HepG2 (cell line): Measurements from ENCODE around the gene ABHD1. TPM values are rescaled to one million over a fixed set of nuclear protein-coding genes. Genes with fewer than 3 reads are reported as not detected.

Experiments
- ARID2 ChIP-seq: sonication (generic); formaldehyde crosslinking; IDR thresholded peaks from 2 replicates; pipeline ENCODE4 v1.8.1; 2022; ENCODE audit warnings: mild to moderate bottlenecking, missing genetic modification reagents, borderline replicate concordance
- CAMTA2 ChIP-seq: sonication (generic); formaldehyde crosslinking; IDR thresholded peaks from 2 replicates; pipeline ENCODE4 v1.4.0; 2020; ENCODE audit warnings: mild to moderate bottlenecking, missing genetic modification reagents, borderline replicate concordance
- CCDC6 ChIP-seq: sonication (generic); formaldehyde crosslinking; IDR thresholded peaks from 2 replicates; pipeline ENCODE4 v1.8.1; 2022; ENCODE audit warnings: mild to moderate bottlenecking, missing genetic modification reagents, moderate library complexity
- EED ChIP-seq: sonication (generic); formaldehyde crosslinking; IDR thresholded peaks from 2 replicates; pipeline ENCODE4 v1.5.0; 2020; ENCODE audit warnings: mild to moderate bottlenecking, missing genetic modification reagents
- GATAD2A ChIP-seq: IDR thresholded peaks from 2 replicates; pipeline ENCODE4 v1.6.1; 2016
- GZF1 ChIP-seq: sonication (generic); formaldehyde crosslinking; IDR thresholded peaks from 2 replicates; pipeline ENCODE4 v1.5.1; 2020; ENCODE audit warnings: mild to moderate bottlenecking, missing genetic modification reagents
- HNF4A ChIP-seq: sonication (generic); formaldehyde crosslinking; IDR thresholded peaks from 2 replicates; pipeline ENCODE4 v1.4.0; 2020; ENCODE audit warnings: missing genetic modification reagents
- IKZF1 ChIP-seq: fragments of 450-650 bp; IDR thresholded peaks from 2 replicates; pipeline ENCODE4 v1.7.1; 2016
- JUN ChIP-seq: sonication (generic); formaldehyde crosslinking; IDR thresholded peaks from 2 replicates; pipeline ENCODE4 v1.4.0; 2020; ENCODE audit warnings: mild to moderate bottlenecking, missing genetic modification reagents
- NFE2 ChIP-seq: sonication (generic); formaldehyde crosslinking; IDR thresholded peaks from 2 replicates; pipeline ENCODE4 v1.4.0; 2020; ENCODE audit warnings: missing genetic modification reagents
- NFKB2 ChIP-seq: sonication (generic); formaldehyde crosslinking; IDR thresholded peaks from 2 replicates; pipeline ENCODE4 v1.4.0; 2020; ENCODE audit warnings: missing genetic modification reagents, borderline replicate concordance
- NONO ChIP-seq, 2 experiments: fragments of 450-650 bp in 1 of 2; sonication (generic) in 1 of 2; formaldehyde crosslinking in 1 of 2; IDR thresholded peaks in 1 of 2; conservative IDR thresholded peaks in 1 of 2; 2 replicates each; pipeline versions ENCODE4 v1.6.1 to v1.8.0; 2017 to 2022; ENCODE audit warnings: mild to moderate bottlenecking in 1 of 2, missing genetic modification reagents in 1 of 2, moderate library complexity in 1 of 2
- POLR2G ChIP-seq: fragments of 200-400 bp; formaldehyde crosslinking; IDR thresholded peaks from 2 replicates; pipeline ENCODE4 v1.6.1; 2018; ENCODE audit warnings: mild to moderate bottlenecking, low read depth, low read length, moderate library complexity
- RBM22 ChIP-seq: fragments of 200-400 bp; formaldehyde crosslinking; optimal IDR thresholded peaks from 2 replicates; pipeline ENCODE3; 2017; ENCODE audit warnings: mild to moderate bottlenecking, low read length, moderate library complexity
- SNRNP70 ChIP-seq: fragments of 200-400 bp; formaldehyde crosslinking; IDR thresholded peaks from 2 replicates; pipeline ENCODE4 v1.6.1; 2017; ENCODE audit warnings: mild to moderate bottlenecking, low read depth, low read length, moderate library complexity
- SOX13 ChIP-seq, 3 experiments: fragments of 450-650 bp in 1 of 3; sonication (generic) in 1 of 3; formaldehyde crosslinking in 1 of 3; IDR thresholded peaks in 2 of 3; conservative IDR thresholded peaks in 1 of 3; 2 replicates each; pipeline versions ENCODE4 v1.5.0 to v1.6.1; 2016 to 2020; ENCODE audit warnings: antibody characterized with exemption in 1 of 3, mild to moderate bottlenecking in 1 of 3, missing compliant biosample characterization in 1 of 3, missing genetic modification reagents in 1 of 3, moderate library complexity in 1 of 3
- SPEN ChIP-seq: sonication (generic); formaldehyde crosslinking; IDR thresholded peaks from 2 replicates; pipeline ENCODE4 v1.5.1; 2020; ENCODE audit warnings: low read depth, mild to moderate bottlenecking, missing genetic modification reagents
- TP53 ChIP-seq: sonication (generic); formaldehyde crosslinking; conservative IDR thresholded peaks from 2 replicates; pipeline ENCODE4 v1.4.0; 2020; ENCODE audit warnings: missing genetic modification reagents
- ZBTB38 ChIP-seq: sonication (generic); formaldehyde crosslinking; IDR thresholded peaks from 2 replicates; pipeline ENCODE4 v1.5.1; 2020; ENCODE audit warnings: mild to moderate bottlenecking, missing genetic modification reagents
- ZFP36L2 ChIP-seq: sonication (generic); formaldehyde crosslinking; IDR thresholded peaks from 2 replicates; pipeline ENCODE4 v1.4.0; 2020; ENCODE audit warnings: missing genetic modification reagents
- ZNF17 ChIP-seq: sonication (generic); formaldehyde crosslinking; IDR thresholded peaks from 2 replicates; pipeline ENCODE4 v1.5.0; 2020; ENCODE audit warnings: mild to moderate bottlenecking, missing genetic modification reagents
- ZNF230 ChIP-seq: sonication (generic); formaldehyde crosslinking; IDR thresholded peaks from 2 replicates; pipeline ENCODE4 v1.4.0; 2020; ENCODE audit warnings: mild to moderate bottlenecking, missing genetic modification reagents
- ZNF274 ChIP-seq: sonication (generic); formaldehyde crosslinking; IDR thresholded peaks from 2 replicates; pipeline ENCODE4 v1.5.1; 2020; ENCODE audit warnings: mild to moderate bottlenecking, missing genetic modification reagents
- ZNF329 ChIP-seq: sonication (generic); formaldehyde crosslinking; IDR thresholded peaks from 2 replicates; pipeline ENCODE4 v1.9.0; 2021; ENCODE audit warnings: low read depth, mild to moderate bottlenecking, missing genetic modification reagents
- ZNF460 ChIP-seq: sonication (generic); formaldehyde crosslinking; IDR thresholded peaks from 2 replicates; pipeline ENCODE4 v1.5.1; 2020; ENCODE audit warnings: missing genetic modification reagents, mild to moderate bottlenecking, borderline replicate concordance
- ZNF766 ChIP-seq: sonication (generic); formaldehyde crosslinking; IDR thresholded peaks from 2 replicates; pipeline ENCODE4 v1.5.0; 2020; ENCODE audit warnings: missing genetic modification reagents, borderline replicate concordance
- ZNF775 ChIP-seq: sonication (generic); formaldehyde crosslinking; IDR thresholded peaks from 2 replicates; pipeline ENCODE4 v1.4.0; 2020; ENCODE audit warnings: missing genetic modification reagents, mild to moderate bottlenecking, moderate library complexity, borderline replicate concordance
- ZNF878 ChIP-seq: sonication (generic); formaldehyde crosslinking; IDR thresholded peaks from 2 replicates; pipeline ENCODE4 v1.8.1; 2023; ENCODE audit warnings: mild to moderate bottlenecking, missing genetic modification reagents, moderate library complexity
- polyA plus RNA-seq, 8 experiments: library from polyadenylated mRNA; depleted of rRNA in 3 of 8; stranded (reverse) in 7 of 8; unstranded in 1 of 8; fragments of >200 nt; fragmentation: Illumina TruSeq in 4 of 8; extraction: Trizol in 4 of 8; gene quantifications; 2 replicates each; pipeline versions ENCODE4 v1.2.1 to v1.2.3, GENCODE V29; 2011 to 2016; ENCODE audit warnings: low read depth in 4 of 8, missing spikeins in 1 of 8, mixed read lengths in 1 of 8; ENCODE audit not compliant: insufficient read depth in 1 of 8
- total RNA-seq, 5 experiments: library from RNA; depleted of rRNA; stranded (reverse); fragments of >200 nt; fragmentation: Illumina TruSeq; extraction: Trizol; gene quantifications; 2 replicates each; pipeline ENCODE4 v1.2.3, GENCODE V29; 2016; ENCODE audit warnings: low read depth in 1 of 5
- TF ChIP-seq, protein P1 (sequence below): sonication (generic); formaldehyde crosslinking; IDR thresholded peaks from 2 replicates; pipeline ENCODE4 v1.4.0; 2020; ENCODE audit warnings: missing genetic modification reagents
- TF ChIP-seq, protein P2 (sequence below): sonication (generic); formaldehyde crosslinking; IDR thresholded peaks from 2 replicates; pipeline ENCODE4 v1.4.0; 2020; ENCODE audit warnings: missing genetic modification reagents

ABHD1 gene
- total and polyA plus RNA-seq, 2 of the 13 experiments (the other 11 are each of a cell fraction or from before 2014, with no cell fraction given): 0.04 to 0.81 TPM

DNA sequence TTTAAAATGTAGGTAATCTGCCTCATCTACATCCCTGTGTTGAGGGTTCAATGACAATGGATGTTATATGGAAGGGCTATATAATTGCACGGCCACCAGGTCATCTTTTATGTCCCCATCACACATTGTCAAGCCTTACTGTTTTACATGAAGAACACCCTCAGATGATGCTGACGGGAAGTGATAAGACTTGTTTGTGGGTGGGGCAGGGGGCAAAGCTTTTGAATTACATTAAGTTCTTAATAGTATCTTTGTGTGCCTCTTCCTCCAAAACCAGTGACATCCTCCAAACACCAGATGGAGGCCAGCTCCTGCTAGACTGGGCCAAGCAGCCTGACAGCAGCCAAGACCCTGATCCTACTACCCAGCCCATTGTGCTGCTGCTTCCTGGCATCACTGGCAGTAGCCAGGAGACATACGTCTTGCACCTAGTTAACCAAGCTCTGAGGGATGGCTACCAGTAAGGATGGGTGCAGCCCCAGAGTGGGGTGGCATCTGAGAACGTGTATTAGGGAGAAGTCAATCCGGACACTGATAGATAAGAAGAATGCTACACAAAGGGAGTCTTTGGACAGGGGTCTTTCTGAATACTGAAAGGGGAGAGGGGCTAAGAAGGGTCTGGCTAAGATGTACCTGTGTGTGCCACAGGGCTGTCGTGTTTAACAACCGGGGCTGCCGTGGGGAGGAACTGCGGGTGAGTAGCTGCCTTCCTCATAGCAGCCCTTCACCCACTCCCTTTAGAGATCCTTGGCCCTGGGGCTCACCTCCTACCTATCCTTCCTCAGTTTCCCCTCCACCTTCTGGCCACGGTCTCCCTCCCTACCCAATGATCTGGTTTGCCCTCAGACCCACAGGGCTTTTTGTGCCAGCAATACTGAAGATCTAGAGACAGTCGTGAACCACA lies 5.3 kb downstream of the ABHD1 start (continued):
- TF ChIP-seq ZNF878 (0 out of 2 replicates have a peak, but pooled peaks have one; percentile 37), NFE2 (CRISPR knock-in tag) (no peak), HNF4A (CRISPR knock-in tag) (no peak), ARID2 (CRISPR knock-in tag) (no peak), TP53 (CRISPR knock-in tag) (no peak), IKZF1 (no peak), CCDC6 (CRISPR knock-in tag) (peak; percentile 72; the same call in 1 of the 2 replicates), EED (CRISPR knock-in tag) (no peak), NFKB2 (CRISPR knock-in tag) (no peak), ZNF230 (CRISPR knock-in tag) (no peak), ZNF775 (CRISPR knock-in tag) (no peak), SNRNP70 (no peak), GATAD2A (CRISPR knock-in tag) (no peak), ZNF460 (CRISPR knock-in tag) (no peak), ZBTB38 (no peak), CAMTA2 (no peak), ZNF274 (CRISPR knock-in tag) (no peak), ZNF766 (CRISPR knock-in tag) (no peak), POLR2G (peak; percentile 27; the same call in 1 of the 2 replicates), NONO (IDR thresholded peaks at IDR 0.05) (no peak), NONO (CRISPR knock-in tag; conservative IDR thresholded peaks at IDR 0.05) (0 out of 2 replicates have a peak, but pooled peaks have one; percentile 30), JUN (no peak), ZNF17 (CRISPR knock-in tag) (no peak), GZF1 (CRISPR knock-in tag) (no peak), ZNF329 (CRISPR knock-in tag) (0 out of 2 replicates have a peak, but pooled peaks have one; percentile 40), SOX13 (IDR thresholded peaks at IDR 0.05) (no peak), SOX13 (CRISPR knock-in tag; conservative IDR thresholded peaks at IDR 0.05 in 1 of 2, IDR thresholded peaks at IDR 0.05 in 1 of 2) (no peak), RBM22 (no peak), ZFP36L2 (CRISPR knock-in tag) (no peak), SPEN (no peak)
- TF ChIP-seq, protein P1, sequence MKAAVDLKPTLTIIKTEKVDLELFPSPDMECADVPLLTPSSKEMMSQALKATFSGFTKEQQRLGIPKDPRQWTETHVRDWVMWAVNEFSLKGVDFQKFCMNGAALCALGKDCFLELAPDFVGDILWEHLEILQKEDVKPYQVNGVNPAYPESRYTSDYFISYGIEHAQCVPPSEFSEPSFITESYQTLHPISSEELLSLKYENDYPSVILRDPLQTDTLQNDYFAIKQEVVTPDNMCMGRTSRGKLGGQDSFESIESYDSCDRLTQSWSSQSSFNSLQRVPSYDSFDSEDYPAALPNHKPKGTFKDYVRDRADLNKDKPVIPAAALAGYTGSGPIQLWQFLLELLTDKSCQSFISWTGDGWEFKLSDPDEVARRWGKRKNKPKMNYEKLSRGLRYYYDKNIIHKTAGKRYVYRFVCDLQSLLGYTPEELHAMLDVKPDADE: no peak
- TF ChIP-seq, protein P2, sequence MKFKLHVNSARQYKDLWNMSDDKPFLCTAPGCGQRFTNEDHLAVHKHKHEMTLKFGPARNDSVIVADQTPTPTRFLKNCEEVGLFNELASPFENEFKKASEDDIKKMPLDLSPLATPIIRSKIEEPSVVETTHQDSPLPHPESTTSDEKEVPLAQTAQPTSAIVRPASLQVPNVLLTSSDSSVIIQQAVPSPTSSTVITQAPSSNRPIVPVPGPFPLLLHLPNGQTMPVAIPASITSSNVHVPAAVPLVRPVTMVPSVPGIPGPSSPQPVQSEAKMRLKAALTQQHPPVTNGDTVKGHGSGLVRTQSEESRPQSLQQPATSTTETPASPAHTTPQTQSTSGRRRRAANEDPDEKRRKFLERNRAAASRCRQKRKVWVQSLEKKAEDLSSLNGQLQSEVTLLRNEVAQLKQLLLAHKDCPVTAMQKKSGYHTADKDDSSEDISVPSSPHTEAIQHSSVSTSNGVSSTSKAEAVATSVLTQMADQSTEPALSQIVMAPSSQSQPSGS (CRISPR knock-in tag): no peak
